GM21786 (cell line): ENCODE measurements around the gene LDLRAP1.
"Not testable (repeated sequence)": the region's sequence is repeated elsewhere in the genome, so short reads cannot be mapped to it uniquely, and the experiment has no call there.

Experiments used
- ATAC-seq: cut with Tn5 transposase; IDR thresholded peaks from one replicate; pipeline ENCODE4 v1.9.1; 2021; ENCODE audit not compliant: unreplicated experiment

Gene LDLRAP1

GRCh38 chr1:25599969-25600610 is 56.7 kb downstream of the LDLRAP1 start:
- no peak for ATAC-seq

GRCh38 chr1:25600971-25601699 is 57.7 kb downstream of the LDLRAP1 start:
- ATAC-seq, result not testable (repeated sequence)

- not testable (repeated sequence) for ATAC-seq
These were observed 60.6 kb downstream of the LDLRAP1 start for GRCh38 chr1:25603779-25604538.

- ATAC-seq, result no peak
These were observed 63.7 kb downstream of the LDLRAP1 start for GRCh38 chr1:25607123-25607522.

- ATAC-seq, result no peak
These were observed 65.2 kb downstream of the LDLRAP1 start for GRCh38 chr1:25608488-25609178.

- ATAC-seq, result no peak
These were observed 66.5 kb downstream of the LDLRAP1 start for GRCh38 chr1:25609921-25610320.

GRCh38 chr1:25610822-25611630 is 67.6 kb downstream of the LDLRAP1 start:
- no peak for ATAC-seq

GRCh38 chr1:25611843-25612242 is 68.4 kb downstream of the LDLRAP1 start:
- no peak for ATAC-seq

GRCh38 chr1:25612421-25612820 is 69.0 kb downstream of the LDLRAP1 start:
- ATAC-seq, result no peak

GRCh38 chr1:25613091-25613490 is 69.7 kb downstream of the LDLRAP1 start:
- no peak for ATAC-seq

- ATAC-seq, result no peak
These were observed 71.2 kb downstream of the LDLRAP1 start for GRCh38 chr1:25614501-25615171.

GRCh38 chr1:25615172-25615541 is 71.8 kb downstream of the LDLRAP1 start:
- ATAC-seq, result no peak

- ATAC-seq, result peak; percentile 6
These were observed 72.2 kb downstream of the LDLRAP1 start for GRCh38 chr1:25615563-25616094.

- ATAC-seq, result peak; percentile 59
These were observed 72.9 kb downstream of the LDLRAP1 start, which contains the start of gene MAN1C1 for GRCh38 chr1:25616095-25616986. Gene MAN1C1, plus strand, starts transcription at chr1:25616791. Its CDS starts 1,007 bp downstream, at chr1:25617798.

GRCh38 chr1:25616987-25617624 is 73.7 kb downstream of the LDLRAP1 start:
- no peak for ATAC-seq

GRCh38 chr1:25617625-25618432 is 74.4 kb downstream of the LDLRAP1 start:
- ATAC-seq, result no peak

GRCh38 chr1:25618433-25618808 is 75.0 kb downstream of the LDLRAP1 start:
- ATAC-seq, result no peak
